Measurements from ENCODE around the gene PTPRG. TPM values are rescaled to one million over a fixed set of nuclear protein-coding genes. Genes with fewer than 3 reads are reported as not detected.

PTPRG gene
- total and polyA plus RNA-seq, 10 of the 15 experiments (the other 5 are each of a cell fraction or from before 2014, with no cell fraction given), result 0.29 to 20.7 (median 1.4) TPM

- TF ChIP-seq REST (IDR thresholded peaks at IDR 0.05; ENCODE audit: low read depth, low read length), result no peak
- no peak for TF ChIP-seq SPI1 (IDR thresholded peaks at IDR 0.05; ENCODE audit: borderline replicate concordance, insufficient read depth, low read depth, low read length)
- no peak for TF ChIP-seq RAD21 (IDR thresholded peaks at IDR 0.05; ENCODE audit: insufficient read depth, low read depth, low read length)
- TF ChIP-seq BCL3 (IDR thresholded peaks at IDR 0.05; ENCODE audit: borderline replicate concordance, insufficient read depth, low read depth, low read length, poor library complexity, severe bottlenecking), result no peak
- no peak for TF ChIP-seq WRNIP1 (IDR thresholded peaks at IDR 0.05; ENCODE audit: borderline replicate concordance, low read depth, low read length)
- TF ChIP-seq NFXL1 (IDR thresholded peaks at IDR 0.05; ENCODE audit: borderline replicate concordance), result no peak
- TF ChIP-seq TCF7 (IDR thresholded peaks at IDR 0.05; ENCODE audit: borderline replicate concordance), result no peak
Observed at GRCh38 chr3:61908382-61908781, 347.0 kb downstream of the PTPRG start (continued).

- Histone ChIP-seq H3K9me3 (replicated peaks; ENCODE audit: control insufficient read depth, insufficient read depth, low read length) (no peaks in the 10 kb centered on the region), H2AFZ (ENCODE audit: control insufficient read depth, low read depth, low read length) (no peak overlapping the region), H3K4me3 (no peak overlapping the region), H3K27me3 (replicated peaks in 1 of 2; ENCODE audit: control insufficient read depth in 2 of 2, insufficient read depth in 2 of 2, low read length in 1 of 2) (0 out of 4 replicates have a peak, but pooled peaks cover 0 to under 1% of the 10 kb centered on the region in 2 experiments), H4K20me1 (ENCODE audit: control insufficient read depth, insufficient read depth) (no peaks in the 10 kb centered on the region), H3K4me1 (ENCODE audit: control insufficient read depth, insufficient read depth, low read length) (0 out of 2 replicates have a peak, but pooled peaks cover 4% of the 10 kb centered on the region), H3K4me2 (ENCODE audit: control insufficient read depth, insufficient read depth) (no peak overlapping the region), H3K36me3 (ENCODE audit: control insufficient read depth in 2 of 2, insufficient read depth in 2 of 2, low read length in 1 of 2) (no peaks in the 10 kb centered on the region), H3K79me2 (ENCODE audit: control insufficient read depth, insufficient read depth, low read length) (no peaks in the 10 kb centered on the region), H3K9ac (ENCODE audit: control insufficient read depth, insufficient read depth, low read length) (no peak overlapping the region), H3K27ac (ENCODE audit: control insufficient read depth, insufficient read depth) (no peak overlapping the region)
- in situ Hi-C loops (cut with MboI) (no loop called here), intact Hi-C loops (cut with micrococcal nuclease; ENCODE audit: unreplicated experiment) (loop anchor here (10.0 kb wide), 1 partner anchor 276 kb away; no protein-coding TSS in a partner anchor)
- ChIA-PET POLR2A (no interaction called here), CTCF (no interaction called here), SMC1A (ENCODE audit: uncharacterized antibody, unreplicated experiment) (interaction anchor here (0.7 to 1.0 kb wide), 2 partner anchors 13 to 16 kb away, joined by 3 read pairs; no protein-coding TSS in a partner anchor), RAD21 (ENCODE audit: unreplicated experiment) (no interaction called here)
- FAIRE-seq (no peak), DNase-seq (ENCODE audit: low read depth, low spot score) (no peak), ATAC-seq (peak; percentile 62)
- no TSS peak for BruUV-seq (replicated peaks)
- 3% methylated on average over 3 of the region's 3 CpGs for WGBS (ENCODE audit: insufficient coverage, insufficient replicate concordance, low lambda C conversion rate, missing lambda C conversion rate)
- peak; percentile 70 for TF ChIP-seq RELB (IDR thresholded peaks at IDR 0.05; ENCODE audit: low read depth)
- TF ChIP-seq BCL11A (IDR thresholded peaks at IDR 0.05; ENCODE audit: low read depth, low read length), result no peak
- 0 out of 4 replicates have a peak, but pooled peaks of 1 of the 2 experiments have one; percentile 21 for TF ChIP-seq EP300 (IDR thresholded peaks at IDR 0.05; ENCODE audit: borderline replicate concordance in 1 of 2, control insufficient read depth in 1 of 2, low read depth in 2 of 2, low read length in 2 of 2)
- no peak for TF ChIP-seq POLR2AphosphoS2 (IDR thresholded peaks at IDR 0.05; ENCODE audit: low read depth, low read length)
- no peak for TF ChIP-seq JUNB (IDR thresholded peaks at IDR 0.05)
- TF ChIP-seq MYB (IDR thresholded peaks at IDR 0.05; ENCODE audit: borderline replicate concordance, low read depth, low read length), result no peak
- TF ChIP-seq MTA2 (IDR thresholded peaks at IDR 0.05; ENCODE audit: low read depth), result peak; percentile 61; the same call in 1 of the 2 replicates
- TF ChIP-seq PKNOX1 (IDR thresholded peaks at IDR 0.05), result no peak
Observed at GRCh38 chr3:61910732-61911131, 349.4 kb downstream of the PTPRG start.
